Dendritic cell treated with granulocyte-macrophage colony-stimulating factor and Interleukin-4, amounts not matched to agents 40 ng/mL and 50 ng/mL, for 4 days (primary cell): ENCODE data around the gene UVRAG.

Experiments used
- H3K27ac Mint-ChIP-seq: one replicate; pipeline ENCODE4 v1.8.0; 2022; ENCODE audit warnings: mild to moderate bottlenecking, mixed read lengths
- H3K27me3 Mint-ChIP-seq: one replicate; pipeline ENCODE4 v1.8.0; 2022; ENCODE audit warnings: mild to moderate bottlenecking, mixed read lengths
- H3K36me3 Mint-ChIP-seq: one replicate; pipeline ENCODE4 v1.8.0; 2022; ENCODE audit warnings: low read depth, mixed read lengths
- H3K4me1 Mint-ChIP-seq: one replicate; pipeline ENCODE4 v1.8.0; 2022; ENCODE audit warnings: low read depth, mixed read lengths
- H3K4me3 Mint-ChIP-seq: one replicate; pipeline ENCODE4 v1.8.0; 2022; ENCODE audit warnings: mild to moderate bottlenecking, moderate library complexity, mixed read lengths
- H3K9me3 Mint-ChIP-seq: one replicate; pipeline ENCODE4 v1.8.0; 2022; ENCODE audit warnings: mixed read lengths
- intact Hi-C: fragments of 100-400 bp; cut with micrococcal nuclease; formaldehyde crosslinking; loops from one replicate; pipeline ENCODE4 v1.15.0; 2022

The UVRAG gene

GRCh38 chr11:75981546-75981945 is 166.5 kb downstream of the UVRAG start:
- H3K4me3 Mint-ChIP-seq = no peak overlapping the region
- peaks cover 58% of the 10 kb centered on the region for H3K36me3 Mint-ChIP-seq
- H3K9me3 Mint-ChIP-seq = no peaks in the 10 kb centered on the region
- H3K27ac Mint-ChIP-seq = no peak overlapping the region
- intact Hi-C loops = no loop called here
- no peaks in the 10 kb centered on the region for H3K27me3 Mint-ChIP-seq
- peaks cover 30% of the 10 kb centered on the region for H3K4me1 Mint-ChIP-seq

- Mint-ChIP-seq H3K4me3 (no peak overlapping the region), H3K27ac (no peak overlapping the region)
Measured at GRCh38 chr11:75982309-75982708, 167.3 kb downstream of the UVRAG start.

GRCh38 chr11:75986966-75987365 is 172.0 kb downstream of the UVRAG start:
- intact Hi-C loops = no loop called here
- Mint-ChIP-seq H3K4me1 (peaks cover 2% of the 10 kb centered on the region), H3K4me3 (no peak overlapping the region), H3K36me3 (peaks cover 54% of the 10 kb centered on the region), H3K27ac (no peak overlapping the region), H3K9me3 (no peaks in the 10 kb centered on the region), H3K27me3 (no peaks in the 10 kb centered on the region)

More at GRCh38 chr11:75982309-75982708, 167.3 kb downstream of the UVRAG start:
- H3K9me3 Mint-ChIP-seq = no peaks in the 10 kb centered on the region
- H3K27me3 Mint-ChIP-seq = no peaks in the 10 kb centered on the region
- intact Hi-C loops = no loop called here
- H3K36me3 Mint-ChIP-seq = peaks cover 65% of the 10 kb centered on the region
- H3K4me1 Mint-ChIP-seq = peaks cover 22% of the 10 kb centered on the region

- Mint-ChIP-seq H3K27me3 (no peaks in the 10 kb centered on the region), H3K9me3 (no peaks in the 10 kb centered on the region), H3K4me3 (no peak overlapping the region), H3K27ac (no peak overlapping the region), H3K4me1 (no peaks in the 10 kb centered on the region), H3K36me3 (peaks cover 37% of the 10 kb centered on the region)
- intact Hi-C loops = no loop called here
Measured at GRCh38 chr11:75993126-75993525, 178.1 kb downstream of the UVRAG start.

GRCh38 chr11:75994616-75995015 is 179.6 kb downstream of the UVRAG start:
- Mint-ChIP-seq H3K9me3 (no peaks in the 10 kb centered on the region), H3K4me3 (no peak overlapping the region), H3K27ac (no peak overlapping the region), H3K36me3 (peaks cover 38% of the 10 kb centered on the region), H3K27me3 (no peaks in the 10 kb centered on the region), H3K4me1 (no peaks in the 10 kb centered on the region)
- intact Hi-C loops = no loop called here

- H3K9me3 Mint-ChIP-seq = no peaks in the 10 kb centered on the region
- H3K4me1 Mint-ChIP-seq = no peaks in the 10 kb centered on the region
- H3K27ac Mint-ChIP-seq = no peak overlapping the region
- H3K4me3 Mint-ChIP-seq = no peak overlapping the region
- intact Hi-C loops = no loop called here
- no peaks in the 10 kb centered on the region for H3K27me3 Mint-ChIP-seq
- H3K36me3 Mint-ChIP-seq = peaks cover 49% of the 10 kb centered on the region
Measured at GRCh38 chr11:75996523-75997442, 181.8 kb downstream of the UVRAG start.

GRCh38 chr11:76004400-76004799 is 189.4 kb downstream of the UVRAG start:
- Mint-ChIP-seq H3K27ac (no peak overlapping the region), H3K4me3 (no peak overlapping the region), H3K27me3 (no peaks in the 10 kb centered on the region), H3K36me3 (peaks cover 79% of the 10 kb centered on the region), H3K4me1 (peaks cover 6% of the 10 kb centered on the region), H3K9me3 (no peaks in the 10 kb centered on the region)
- intact Hi-C loops = no loop called here

GRCh38 chr11:76005756-76006155 is 190.7 kb downstream of the UVRAG start:
- Mint-ChIP-seq H3K4me3 (no peak overlapping the region), H3K36me3 (peaks cover 83% of the 10 kb centered on the region), H3K4me1 (peaks cover 6% of the 10 kb centered on the region), H3K27ac (no peak overlapping the region), H3K9me3 (no peaks in the 10 kb centered on the region), H3K27me3 (no peaks in the 10 kb centered on the region)
- intact Hi-C loops = no loop called here

GRCh38 chr11:76007166-76007565 is 192.2 kb downstream of the UVRAG start:
- no peak overlapping the region for H3K27ac Mint-ChIP-seq
- H3K4me3 Mint-ChIP-seq = no peak overlapping the region
- H3K36me3 Mint-ChIP-seq = peaks cover 86% of the 10 kb centered on the region

GRCh38 chr11:76008474-76008873 is 193.5 kb downstream of the UVRAG start:
- Mint-ChIP-seq H3K27ac (no peak overlapping the region), H3K4me1 (peaks cover 2% of the 10 kb centered on the region), H3K4me3 (no peak overlapping the region), H3K27me3 (no peaks in the 10 kb centered on the region), H3K9me3 (no peaks in the 10 kb centered on the region), H3K36me3 (peaks cover 91% of the 10 kb centered on the region)
- intact Hi-C loops = no loop called here

More at GRCh38 chr11:76007166-76007565, 192.2 kb downstream of the UVRAG start:
- intact Hi-C loops = no loop called here
- Mint-ChIP-seq H3K9me3 (no peaks in the 10 kb centered on the region), H3K27me3 (no peaks in the 10 kb centered on the region), H3K4me1 (peaks cover 5% of the 10 kb centered on the region)

GRCh38 chr11:76010051-76010450 is 195.0 kb downstream of the UVRAG start:
- no peak overlapping the region for H3K4me3 Mint-ChIP-seq
- H3K36me3 Mint-ChIP-seq = peaks cover 82% of the 10 kb centered on the region
- intact Hi-C loops = no loop called here
- H3K4me1 Mint-ChIP-seq = peaks cover 8% of the 10 kb centered on the region
- H3K9me3 Mint-ChIP-seq = no peaks in the 10 kb centered on the region
- H3K27ac Mint-ChIP-seq = no peak overlapping the region
- H3K27me3 Mint-ChIP-seq = no peaks in the 10 kb centered on the region

GRCh38 chr11:76013526-76013925 is 198.5 kb downstream of the UVRAG start:
- Mint-ChIP-seq H3K27ac (no peak overlapping the region), H3K27me3 (no peaks in the 10 kb centered on the region), H3K9me3 (no peaks in the 10 kb centered on the region), H3K4me3 (no peak overlapping the region), H3K4me1 (peaks cover 8% of the 10 kb centered on the region), H3K36me3 (peaks cover 71% of the 10 kb centered on the region)
- intact Hi-C loops = no loop called here

- peaks cover 70% of the 10 kb centered on the region for H3K36me3 Mint-ChIP-seq
- intact Hi-C loops = no loop called here
- peaks cover 29% of the 10 kb centered on the region for H3K4me1 Mint-ChIP-seq
- H3K9me3 Mint-ChIP-seq = no peaks in the 10 kb centered on the region
- no peaks in the 10 kb centered on the region for H3K27me3 Mint-ChIP-seq
- H3K27ac Mint-ChIP-seq = no peak overlapping the region
- no peak overlapping the region for H3K4me3 Mint-ChIP-seq
Measured at GRCh38 chr11:76023236-76024068, 208.4 kb downstream of the UVRAG start.

GRCh38 chr11:76025068-76025467 is 210.1 kb downstream of the UVRAG start:
- Mint-ChIP-seq H3K36me3 (peaks cover 66% of the 10 kb centered on the region), H3K4me1 (peaks cover 35% of the 10 kb centered on the region), H3K27me3 (no peaks in the 10 kb centered on the region), H3K4me3 (no peak overlapping the region), H3K27ac (no peak overlapping the region), H3K9me3 (no peaks in the 10 kb centered on the region)
- intact Hi-C loops = no loop called here
